GM19035 (cell line): ENCODE results near the gene FAM174C.

ENCODE experiments used
- ATAC-seq: cut with Tn5 transposase; IDR thresholded peaks from one replicate; pipeline ENCODE4 v1.9.1; 2021; ENCODE audit not compliant: unreplicated experiment

FAM174C gene

DNA sequence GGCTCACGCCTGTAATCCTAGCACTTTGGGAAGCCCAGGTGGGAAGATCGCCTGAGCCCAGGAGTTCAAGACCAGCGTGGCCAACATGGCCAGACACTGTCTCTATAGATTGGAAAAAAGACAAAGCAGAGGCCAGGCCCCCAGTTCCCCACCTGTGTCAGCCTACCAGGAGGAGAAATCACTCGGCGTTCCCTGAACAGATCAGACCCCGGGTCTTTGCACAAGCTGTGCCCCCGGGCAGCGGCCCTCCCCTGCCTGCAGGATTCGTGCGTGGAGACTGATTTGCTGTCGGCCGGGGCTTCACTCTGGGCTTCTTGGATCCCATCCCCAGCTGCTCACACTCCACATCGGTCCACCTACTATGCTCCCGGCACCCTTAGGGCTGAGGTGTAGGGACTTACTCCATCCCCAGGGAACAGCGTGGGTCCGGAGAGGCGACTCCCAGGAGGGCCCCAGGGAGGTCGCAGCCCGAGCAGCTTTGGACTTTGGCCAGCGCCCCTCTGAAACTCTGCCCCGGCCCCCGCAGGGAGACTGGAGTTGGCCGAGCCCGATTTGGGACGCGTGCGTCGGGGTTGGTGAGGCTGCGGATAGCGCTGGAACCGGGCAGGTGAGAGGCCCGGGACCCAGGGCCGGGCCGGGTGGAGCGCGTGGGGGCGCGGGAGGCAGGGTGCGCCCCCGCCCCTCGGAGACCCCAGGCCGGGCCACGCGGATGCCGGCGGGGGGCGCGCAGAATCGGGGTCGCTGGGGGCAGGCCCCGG is 9.8 kb downstream of the FAM174C start:
- ATAC-seq, result no peak

DNA sequence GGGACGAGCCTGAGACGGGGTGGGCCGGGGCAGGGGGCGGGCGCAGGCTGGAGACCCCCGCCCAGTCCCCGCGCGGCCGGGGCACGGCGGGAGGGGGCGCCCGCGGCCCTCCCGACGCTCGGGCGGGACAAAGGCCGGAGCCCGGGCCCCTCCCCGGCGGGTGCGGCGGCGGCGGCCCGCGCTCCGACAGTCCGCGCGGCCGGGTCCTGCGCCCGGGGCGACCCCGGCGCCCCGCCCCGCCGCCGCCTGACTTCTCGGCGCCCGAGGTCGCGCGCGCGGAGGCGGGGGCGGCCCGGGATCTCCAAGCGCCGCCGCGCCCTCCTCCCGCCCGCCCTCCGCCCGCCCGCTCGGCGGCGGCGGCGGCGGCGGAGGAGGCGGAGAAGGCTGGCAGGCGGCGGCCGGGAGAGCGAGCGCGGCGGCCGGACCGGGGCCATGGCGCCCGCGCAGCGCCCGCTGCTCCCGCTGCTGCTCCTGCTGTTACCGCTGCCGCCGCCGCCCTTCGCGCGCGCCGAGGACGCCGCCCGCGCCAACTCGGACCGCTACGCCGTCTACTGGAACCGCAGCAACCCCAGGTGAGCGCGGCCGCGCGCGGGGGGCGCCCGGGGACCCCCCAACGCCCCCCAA is 10.5 kb downstream of the FAM174C start, which contains the start of gene EFNA2:
Gene EFNA2, plus strand, starts transcription at position 137 of the 624 bp plus-strand sequence. Its CDS starts 296 bp downstream, at position 433.
- ATAC-seq, result no peak

DNA sequence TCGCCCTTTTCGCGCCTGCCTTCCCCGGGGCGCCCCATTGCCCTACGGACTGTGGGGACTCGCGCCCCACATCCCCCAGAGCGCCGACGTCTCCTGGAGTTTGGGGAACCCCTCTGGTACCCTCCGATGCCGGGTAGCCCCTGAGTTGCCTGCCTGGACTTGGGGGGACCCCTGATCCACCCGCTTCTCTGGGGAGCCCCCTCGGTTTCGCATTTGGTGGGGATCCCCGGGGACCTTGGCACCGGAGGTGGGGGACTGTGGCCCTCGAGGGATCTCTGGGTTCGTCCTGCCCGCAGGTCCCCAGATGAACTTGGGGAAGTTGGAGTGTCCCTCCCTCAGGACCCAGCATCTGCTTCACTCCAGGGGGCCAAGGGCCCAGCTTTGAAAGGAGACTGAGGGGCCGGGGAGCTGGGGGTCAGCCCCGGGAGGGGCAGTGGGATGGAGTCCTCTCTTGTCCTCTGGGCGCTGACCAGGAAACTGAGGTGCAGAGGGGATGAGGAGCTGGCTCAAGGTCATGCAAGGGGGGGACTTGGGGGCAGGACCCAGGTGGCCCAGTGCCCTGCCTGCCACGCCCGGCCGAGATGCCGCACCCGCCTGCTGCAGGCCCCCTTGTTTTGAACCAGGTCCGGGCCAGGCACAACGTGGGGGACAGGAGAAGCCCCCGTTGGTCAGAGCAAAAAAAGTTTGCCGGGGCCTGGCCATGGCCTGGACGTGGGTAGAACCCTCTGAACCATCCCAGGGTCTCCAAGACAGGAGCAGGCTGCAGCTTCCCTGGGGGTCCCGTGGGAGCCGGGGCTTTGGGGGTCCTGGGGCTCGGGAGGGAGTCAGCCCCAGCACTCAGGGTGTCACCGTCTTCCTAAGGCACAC is 11.4 kb downstream of the FAM174C start:
- no peak for ATAC-seq

DNA sequence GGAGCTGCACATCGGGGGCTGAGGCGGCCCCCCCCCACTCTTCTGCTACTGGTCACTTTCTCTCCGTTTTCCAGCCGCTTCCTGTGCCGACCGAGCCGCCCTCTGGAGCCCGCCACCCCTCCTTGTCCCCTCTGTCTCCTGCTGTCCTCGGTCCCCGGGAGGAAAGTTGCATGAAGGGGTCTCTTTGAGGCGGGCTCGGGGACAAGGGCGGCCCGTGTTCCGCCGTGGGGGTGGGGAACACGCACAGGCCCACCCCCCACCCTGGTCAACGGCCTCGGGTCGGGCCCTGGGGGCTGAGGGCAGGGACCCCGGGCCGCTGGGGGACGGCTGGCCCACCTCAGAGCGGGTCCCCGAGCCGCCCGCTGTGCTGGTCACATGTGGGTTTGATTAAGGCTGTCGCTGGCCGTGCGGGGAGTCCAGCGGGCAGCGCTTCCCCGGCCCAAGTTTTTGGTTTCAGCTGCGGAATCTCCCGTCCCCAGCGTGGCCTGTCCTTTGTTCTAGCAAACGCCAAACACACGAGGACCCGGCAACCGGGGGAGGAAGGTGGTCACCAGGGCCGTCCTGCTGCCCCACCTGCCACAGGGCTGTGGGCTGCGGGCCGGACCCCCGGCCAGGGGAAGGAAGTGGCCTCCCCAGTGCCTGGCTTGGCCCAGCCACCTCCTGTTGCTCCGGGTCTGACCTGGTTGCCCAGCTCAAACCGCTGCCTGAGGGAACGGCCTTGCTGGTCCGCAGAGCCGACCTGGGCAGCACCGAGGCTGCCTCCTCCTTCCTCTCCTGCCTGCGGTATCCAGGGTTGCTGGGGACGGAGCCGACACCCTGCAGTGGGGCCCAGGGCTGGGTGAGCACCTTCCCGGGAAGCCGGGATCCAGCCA is 12.3 kb downstream of the FAM174C start:
- ATAC-seq, result no peak

DNA sequence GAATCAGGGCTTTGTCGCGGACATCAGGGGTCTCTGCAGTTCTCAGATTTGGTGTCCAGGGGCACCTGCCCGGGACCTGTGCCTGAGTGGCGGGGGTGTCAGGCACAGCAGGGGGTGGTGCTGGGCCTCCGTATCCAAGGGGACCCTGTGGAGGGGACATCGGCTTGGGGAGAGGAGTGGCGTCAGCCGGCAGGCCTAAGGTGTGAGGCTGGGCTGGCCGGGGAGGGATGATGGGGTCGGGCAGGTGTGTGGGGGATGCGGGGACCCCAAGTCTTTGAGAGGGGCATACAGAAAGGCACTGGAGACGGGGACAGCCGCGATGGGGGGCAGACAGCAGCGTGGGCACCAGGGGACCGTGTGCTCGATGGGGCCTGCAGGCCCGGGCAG is 12.9 kb downstream of the FAM174C start:
- ATAC-seq, result no peak

DNA sequence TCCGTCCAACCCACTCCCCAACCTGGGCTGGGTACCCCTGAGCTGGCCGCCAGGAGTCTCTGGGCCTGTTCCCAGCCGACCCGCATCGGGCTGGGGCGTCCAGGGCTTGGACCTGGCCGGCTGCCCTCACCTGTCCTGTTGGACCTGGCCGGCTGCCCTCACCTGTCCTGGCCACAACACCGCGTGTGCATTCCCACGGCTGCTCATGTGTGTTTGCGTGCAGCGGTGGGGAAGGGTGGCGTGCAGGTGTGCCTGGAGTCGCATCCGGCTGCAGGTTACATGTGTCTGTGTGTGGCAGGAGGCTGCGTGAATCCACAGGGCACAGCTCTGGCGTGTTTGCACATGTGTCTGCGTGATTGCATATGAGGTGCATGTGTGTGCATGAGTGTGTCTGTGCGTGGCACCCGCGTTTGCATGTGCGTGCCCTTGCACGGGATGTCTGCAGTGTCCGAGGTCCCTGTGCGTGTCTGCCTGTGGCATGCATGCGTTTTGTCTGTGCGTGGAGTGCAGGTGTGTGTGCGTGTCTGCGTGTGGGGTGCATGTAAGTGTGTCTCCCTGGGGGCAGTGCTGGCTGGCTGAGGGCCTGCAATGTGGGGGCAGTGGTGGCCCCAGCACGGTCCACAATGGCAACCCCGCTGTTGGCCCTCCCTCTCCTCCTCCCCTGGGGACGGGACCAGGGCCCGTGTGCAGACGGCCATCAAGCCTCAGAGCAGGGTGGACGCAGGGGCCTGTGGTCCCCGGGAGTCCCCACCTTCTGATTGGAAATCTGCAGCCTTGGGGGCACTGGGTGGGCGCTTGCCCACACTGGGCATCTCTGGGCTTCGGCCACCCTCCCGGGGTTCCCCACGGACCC is 13.7 kb downstream of the FAM174C start:
- ATAC-seq, result no peak

DNA sequence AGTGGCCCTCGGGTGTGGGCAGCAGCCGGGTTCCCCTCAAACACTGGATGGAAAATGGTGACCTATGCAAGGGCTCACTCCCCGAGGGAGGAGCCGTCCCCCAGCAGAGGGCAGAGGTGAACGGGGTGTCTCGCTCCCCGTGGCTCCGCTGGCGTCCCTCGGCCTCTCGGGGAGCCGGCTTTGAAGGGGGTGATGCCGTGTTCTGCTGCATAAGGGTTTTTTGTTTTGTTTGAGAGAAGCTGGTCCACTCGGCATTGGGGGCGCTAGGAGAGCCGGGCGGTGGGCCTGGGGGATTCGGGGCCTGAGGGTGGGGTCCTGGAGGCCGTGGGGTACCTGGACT is 14.3 kb downstream of the FAM174C start:
- ATAC-seq, result no peak

DNA sequence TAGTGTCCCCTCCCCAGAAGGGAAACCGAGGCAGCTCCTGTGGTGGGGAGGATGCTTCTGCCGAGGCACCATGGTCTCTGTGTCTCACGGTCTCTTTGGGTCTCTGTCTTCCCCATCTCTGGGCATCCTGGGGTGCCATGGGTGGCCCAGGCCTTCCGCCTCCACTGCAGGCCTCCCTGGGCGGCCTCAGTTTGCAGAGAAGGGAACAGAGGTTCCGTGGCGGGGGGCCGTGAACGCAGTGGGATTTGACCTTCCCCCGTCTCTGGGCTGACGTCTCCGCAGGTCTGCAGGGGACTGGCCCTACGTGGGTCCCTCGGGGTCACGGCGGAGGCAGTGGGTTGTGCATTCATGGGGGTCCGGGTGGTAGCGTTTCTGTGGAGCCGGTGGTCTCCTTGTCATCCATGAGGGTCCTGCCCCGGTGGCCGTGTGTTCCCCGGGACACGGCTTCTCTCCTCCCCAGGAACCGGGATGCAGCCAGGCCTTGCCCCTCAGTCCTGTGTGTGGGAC is 14.9 kb downstream of the FAM174C start:
- ATAC-seq, result no peak

DNA sequence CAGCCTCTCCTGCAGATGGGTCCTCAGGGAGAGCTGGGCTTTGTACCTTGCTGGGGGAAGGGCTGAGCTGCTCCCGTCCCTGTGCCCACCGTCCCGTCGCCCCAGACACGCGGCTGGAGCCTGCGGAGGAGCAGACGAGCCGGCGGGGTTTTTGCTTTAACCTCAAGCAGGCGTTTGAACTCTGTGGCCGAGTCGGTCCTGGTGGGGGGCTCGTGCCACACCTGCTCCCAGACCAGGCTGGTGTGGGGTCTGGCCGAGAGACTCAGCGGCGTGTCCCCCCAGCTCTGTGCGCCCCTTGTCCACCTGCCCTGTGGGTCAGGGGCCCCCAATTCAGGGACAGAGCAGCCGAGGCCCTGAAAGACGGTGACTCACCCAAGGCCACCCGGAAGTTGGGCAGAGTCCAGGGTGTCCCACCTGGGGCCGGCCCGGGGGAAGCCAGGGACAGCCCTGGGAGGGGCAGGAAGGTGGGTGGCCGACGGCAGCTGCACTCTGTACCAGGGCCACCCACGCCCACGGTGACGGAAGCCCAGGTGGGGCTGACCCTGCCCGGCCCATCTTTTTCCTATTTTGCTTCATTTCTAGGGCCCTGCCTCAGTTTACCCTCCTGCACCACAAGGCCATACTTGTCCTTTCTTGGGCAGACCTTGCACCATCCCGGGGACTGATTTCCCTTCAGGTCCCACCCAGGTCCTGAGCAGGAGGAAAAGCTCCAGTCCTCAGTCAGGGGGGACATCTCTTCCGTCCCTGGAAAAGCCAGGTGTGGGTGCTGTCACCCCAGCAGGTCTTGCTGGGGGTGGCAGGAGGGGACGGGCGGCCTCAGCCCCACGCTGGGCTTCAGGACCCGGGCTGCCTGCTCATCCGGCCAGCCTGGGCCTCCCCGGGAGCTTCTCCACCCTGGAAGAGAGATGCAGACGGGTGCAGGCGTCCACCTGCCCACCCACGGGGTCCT is 15.6 kb downstream of the FAM174C start:
- no peak for ATAC-seq

DNA sequence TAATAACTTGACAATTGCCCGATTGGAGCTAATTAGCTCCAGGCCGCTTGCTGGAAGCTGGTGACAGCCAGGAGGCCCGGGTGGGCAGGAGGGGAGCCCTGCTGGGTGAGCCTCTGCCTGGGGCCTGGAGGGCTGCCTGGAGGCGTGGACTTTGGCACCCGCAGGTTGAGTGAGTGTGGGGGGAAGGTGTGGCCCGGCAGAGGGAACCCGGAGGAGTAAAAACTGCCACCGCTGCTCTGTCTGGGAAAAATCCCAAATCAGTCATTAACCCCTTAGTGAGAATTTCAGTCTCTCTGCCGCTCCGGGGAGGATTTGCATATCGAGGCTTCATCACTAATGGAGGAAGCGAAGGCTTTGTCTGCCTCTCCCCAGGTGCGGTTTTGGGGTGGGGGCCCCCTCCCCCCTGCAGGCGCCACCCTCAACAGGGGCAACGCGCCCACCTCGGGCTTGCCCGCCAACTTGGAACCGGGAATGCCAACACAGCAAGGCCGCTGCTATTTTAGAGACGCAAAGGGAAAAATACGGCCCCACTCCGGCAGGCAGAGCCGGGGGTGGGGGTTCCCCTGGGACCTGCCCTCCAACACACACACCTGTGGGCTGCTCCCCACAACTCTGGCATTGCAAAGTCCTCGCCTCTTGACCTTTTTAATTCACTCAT is 16.6 kb downstream of the FAM174C start:
- ATAC-seq, result no peak

DNA sequence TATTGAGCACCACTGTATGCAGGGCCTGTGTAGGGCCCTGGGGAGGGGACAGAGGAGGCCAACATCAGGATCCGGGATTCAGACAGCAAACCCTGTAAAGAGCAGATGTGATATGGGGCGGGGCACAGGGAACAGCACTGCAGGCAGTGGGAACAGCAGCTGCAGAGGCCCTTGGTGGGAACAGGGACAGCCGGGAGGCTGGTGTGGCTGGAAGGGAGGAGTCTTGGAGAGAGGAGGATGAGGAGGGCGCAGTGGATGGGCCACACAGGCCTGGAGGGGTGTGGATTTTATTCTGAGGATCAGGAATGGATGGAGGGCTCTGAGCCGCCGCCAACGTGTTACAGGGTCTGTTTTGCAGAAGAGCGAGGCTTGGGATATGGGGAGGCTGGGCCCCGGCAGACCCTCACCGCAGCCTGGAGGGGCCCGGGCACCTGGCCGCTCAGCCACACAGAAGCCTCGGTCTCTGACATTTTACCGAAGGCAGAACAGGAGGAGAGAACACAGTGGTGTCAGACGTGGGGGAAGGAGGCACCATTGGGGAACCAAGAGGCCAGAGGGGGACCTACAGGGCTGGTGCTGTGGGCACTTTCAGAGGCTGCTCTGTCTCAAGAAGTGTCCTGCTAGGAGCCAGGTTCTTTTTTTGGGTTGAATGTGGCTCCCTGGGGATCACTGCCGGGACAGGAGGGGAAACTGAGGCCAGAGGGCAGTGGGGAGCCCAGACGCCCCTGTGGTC is 17.3 kb downstream of the FAM174C start:
- no peak for ATAC-seq

DNA sequence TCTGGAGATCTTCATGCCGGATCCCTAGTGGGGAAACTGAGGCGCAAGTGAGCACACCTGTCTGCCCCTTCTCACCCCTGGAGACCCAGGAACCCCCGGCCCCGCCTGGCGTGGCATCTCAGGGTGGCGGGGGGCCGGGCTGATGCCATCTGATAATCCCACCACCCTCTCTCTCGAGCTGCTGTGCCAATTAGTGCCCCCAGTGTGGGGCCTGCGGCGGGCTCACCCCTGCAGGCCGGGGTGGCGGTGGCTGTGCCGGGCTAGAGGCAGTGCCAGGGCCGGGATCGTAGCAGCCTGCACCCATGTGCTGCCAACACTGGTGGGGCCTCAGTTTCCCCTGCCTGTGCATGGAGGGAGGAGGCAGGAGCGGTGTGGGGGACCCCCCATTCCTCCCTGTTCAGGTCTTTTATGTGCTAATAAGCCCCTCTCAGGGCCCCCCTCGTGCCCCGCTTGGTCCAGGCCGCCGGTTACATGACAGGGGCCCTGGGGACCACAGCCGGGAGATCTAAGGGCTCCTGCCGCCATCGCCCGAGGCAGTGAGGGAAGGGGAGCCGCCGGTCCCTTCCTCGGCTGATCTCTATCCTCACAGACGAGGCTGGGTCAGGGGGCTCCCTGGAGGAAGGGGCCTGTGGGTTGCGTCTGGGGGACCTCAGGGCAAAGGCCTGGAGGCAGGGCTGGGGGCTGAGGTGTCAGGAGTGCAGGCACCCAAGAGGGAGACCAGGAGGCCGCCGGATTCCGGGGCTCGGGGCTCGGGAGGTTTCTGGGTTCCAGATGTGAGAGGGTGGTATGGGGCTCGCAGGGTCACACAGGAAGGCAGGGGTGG is 18.7 kb downstream of the FAM174C start:
- ATAC-seq, result no peak

DNA sequence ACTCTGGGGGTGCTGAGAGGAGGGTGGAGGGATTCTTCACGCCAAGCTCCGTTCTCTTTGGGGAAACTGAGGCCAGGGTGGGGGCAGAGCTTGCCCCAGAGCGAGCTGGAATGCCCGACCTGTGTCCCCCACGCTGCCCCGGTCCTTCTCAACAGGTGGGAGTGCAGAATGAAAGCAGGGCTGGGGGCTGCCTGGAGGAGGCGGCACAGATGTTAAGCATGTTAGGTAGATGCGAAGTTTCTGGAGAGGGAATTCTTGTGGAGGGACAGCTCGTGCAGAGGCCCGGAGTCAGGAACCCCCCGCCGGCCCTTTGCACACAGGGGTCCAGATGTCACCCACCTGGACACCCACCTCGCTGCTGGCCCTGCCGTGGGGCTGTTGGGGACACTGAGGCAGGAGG is 19.4 kb downstream of the FAM174C start:
- ATAC-seq, result no peak

DNA sequence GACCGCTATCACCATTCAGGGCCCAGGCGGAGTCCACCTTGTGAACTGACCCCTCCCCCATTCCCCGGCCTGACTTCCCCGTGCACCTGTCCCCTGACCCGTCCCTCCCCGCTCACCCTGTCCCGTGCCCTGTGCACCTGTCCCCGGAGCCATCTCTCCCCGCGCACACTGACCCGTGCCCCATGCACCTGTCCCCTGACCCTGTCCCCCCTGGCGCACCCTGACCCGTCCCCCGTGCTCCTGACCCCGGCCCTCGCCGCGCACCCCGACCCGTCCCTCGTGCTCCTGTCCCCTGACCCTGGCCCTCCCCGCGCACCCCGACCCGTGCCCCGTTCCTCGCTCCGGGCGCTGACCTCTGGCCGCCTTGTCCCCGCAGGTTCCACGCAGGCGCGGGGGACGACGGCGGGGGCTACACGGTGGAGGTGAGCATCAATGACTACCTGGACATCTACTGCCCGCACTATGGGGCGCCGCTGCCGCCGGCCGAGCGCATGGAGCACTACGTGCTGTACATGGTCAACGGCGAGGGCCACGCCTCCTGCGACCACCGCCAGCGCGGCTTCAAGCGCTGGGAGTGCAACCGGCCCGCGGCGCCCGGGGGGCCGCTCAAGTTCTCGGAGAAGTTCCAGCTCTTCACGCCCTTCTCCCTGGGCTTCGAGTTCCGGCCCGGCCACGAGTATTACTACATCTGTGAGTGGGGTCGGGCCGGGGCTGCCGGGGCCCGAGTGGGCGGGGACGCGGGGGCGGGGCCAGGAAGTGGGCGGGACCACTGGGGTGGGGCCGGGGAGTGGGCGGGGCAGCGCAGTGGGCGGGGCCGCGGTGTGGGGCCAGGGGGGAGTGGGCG is 20.1 kb downstream of the FAM174C start:
- no peak for ATAC-seq

DNA sequence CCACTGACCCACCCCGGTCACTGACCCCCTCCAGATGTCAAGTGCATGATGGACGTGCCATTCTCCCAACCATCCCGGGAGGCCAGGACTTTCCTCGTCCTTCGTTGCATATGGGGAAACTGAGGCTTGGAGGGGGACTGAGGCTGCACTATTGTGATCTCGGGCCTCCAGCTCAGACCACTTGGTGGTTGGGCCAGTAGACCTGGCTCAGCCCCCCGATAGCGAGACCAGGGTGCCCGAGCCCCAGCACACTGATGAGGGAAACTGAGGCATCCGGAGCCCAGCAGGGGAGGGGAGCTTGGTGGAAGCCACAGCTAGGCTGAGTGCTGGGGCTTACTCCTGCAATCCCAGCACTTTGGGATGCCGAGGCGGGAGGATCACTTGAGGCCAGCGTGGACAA is 20.7 kb downstream of the FAM174C start:
- ATAC-seq, result no peak
